ENCODE data around the gene CD163L1.

CD163L1 gene

GRCh38 chr12:7444076-7444475 is at the start of gene CD163L1:
TSS of gene CD163L1 (minus strand) at chr12:7444153. CDS start at chr12:7444127, 26 bp downstream.
- Histone ChIP-seq H3K4me3 (ENCODE audit: low read depth, low read length) (no peak within 1 kb of the TSS), H3K9me3 (ENCODE audit: control insufficient read depth, low read length) (no peaks in the 10 kb centered on the region), H3K4me1 (no peaks in the 10 kb centered on the region), H3K79me2 (no peaks in the 10 kb centered on the region), H3K9ac (no peak within 1 kb of the TSS), H3K27ac (no peak within 1 kb of the TSS), H3K4me2 (ENCODE audit: low read length) (no peak within 1 kb of the TSS), H3K36me3 (ENCODE audit: control insufficient read depth, insufficient read depth, low read length) (no peaks in the 10 kb centered on the region), H3K27me3 (ENCODE audit: control insufficient read depth, insufficient read depth, low read length) (no peaks in the 10 kb centered on the region), H2AFZ (no peak within 1 kb of the TSS)
- no peak for TF ChIP-seq CTCF (IDR thresholded peaks at IDR 0.05)

GRCh38 chr12:7493006-7493405 is 49.1 kb upstream of the CD163L1 start:
- Histone ChIP-seq H3K9me3 (ENCODE audit: control insufficient read depth, low read length) (no peaks in the 10 kb centered on the region), H3K27me3 (ENCODE audit: control insufficient read depth, insufficient read depth, low read length) (no peaks in the 10 kb centered on the region), H3K27ac (no peak overlapping the region), H2AFZ (no peak overlapping the region), H3K79me2 (no peaks in the 10 kb centered on the region), H3K9ac (no peak overlapping the region), H3K4me1 (no peaks in the 10 kb centered on the region), H3K4me3 (ENCODE audit: low read depth, low read length) (no peak overlapping the region), H3K4me2 (ENCODE audit: low read length) (no peak overlapping the region), H3K36me3 (ENCODE audit: control insufficient read depth, insufficient read depth, low read length) (no peaks in the 10 kb centered on the region)
- no peak for TF ChIP-seq CTCF (IDR thresholded peaks at IDR 0.05)

- no peaks in the 10 kb centered on the region for H3K36me3 ChIP-seq (ENCODE audit: control insufficient read depth, insufficient read depth, low read length)
- H3K4me2 ChIP-seq (ENCODE audit: low read length): no peak overlapping the region
- H3K4me3 ChIP-seq (ENCODE audit: low read depth, low read length): no peak overlapping the region
- TF ChIP-seq CTCF (IDR thresholded peaks at IDR 0.05): no peak
- no peaks in the 10 kb centered on the region for H3K27me3 ChIP-seq (ENCODE audit: control insufficient read depth, insufficient read depth, low read length)
- H3K9ac ChIP-seq: no peak overlapping the region
- H2AFZ ChIP-seq: no peak overlapping the region
- H3K4me1 ChIP-seq: no peaks in the 10 kb centered on the region
- no peaks in the 10 kb centered on the region for H3K9me3 ChIP-seq (ENCODE audit: control insufficient read depth, low read length)
- no peak overlapping the region for H3K27ac ChIP-seq
- H3K79me2 ChIP-seq: no peaks in the 10 kb centered on the region
Measured at GRCh38 chr12:7486512-7486911, 42.6 kb upstream of the CD163L1 start.

- H3K27ac ChIP-seq: no peak overlapping the region
- no peak for TF ChIP-seq CTCF (IDR thresholded peaks at IDR 0.05)
- no peaks in the 10 kb centered on the region for H3K27me3 ChIP-seq (ENCODE audit: control insufficient read depth, insufficient read depth, low read length)
- H3K36me3 ChIP-seq (ENCODE audit: control insufficient read depth, insufficient read depth, low read length): no peaks in the 10 kb centered on the region
- H3K4me3 ChIP-seq (ENCODE audit: low read depth, low read length): no peak overlapping the region
- no peaks in the 10 kb centered on the region for H3K4me1 ChIP-seq
- H3K9me3 ChIP-seq (ENCODE audit: control insufficient read depth, low read length): no peaks in the 10 kb centered on the region
- no peaks in the 10 kb centered on the region for H3K79me2 ChIP-seq
- H2AFZ ChIP-seq: no peak overlapping the region
- no peak overlapping the region for H3K4me2 ChIP-seq (ENCODE audit: low read length)
- H3K9ac ChIP-seq: no peak overlapping the region
Measured at GRCh38 chr12:7485095-7485494, 41.1 kb upstream of the CD163L1 start.

- no peaks in the 10 kb centered on the region for H3K4me1 ChIP-seq
- H3K36me3 ChIP-seq (ENCODE audit: control insufficient read depth, insufficient read depth, low read length): no peaks in the 10 kb centered on the region
- H3K4me2 ChIP-seq (ENCODE audit: low read length): no peak overlapping the region
Measured at GRCh38 chr12:7483343-7483742, 39.4 kb upstream of the CD163L1 start.

More at GRCh38 chr12:7483343-7483742, 39.4 kb upstream of the CD163L1 start:
- Histone ChIP-seq H3K4me3 (ENCODE audit: low read depth, low read length) (no peak overlapping the region), H3K79me2 (no peaks in the 10 kb centered on the region), H3K27me3 (ENCODE audit: control insufficient read depth, insufficient read depth, low read length) (no peaks in the 10 kb centered on the region), H3K27ac (no peak overlapping the region), H2AFZ (no peak overlapping the region), H3K9me3 (ENCODE audit: control insufficient read depth, low read length) (no peaks in the 10 kb centered on the region), H3K9ac (no peak overlapping the region)
- no peak for TF ChIP-seq CTCF (IDR thresholded peaks at IDR 0.05)

Measured in parathyroid adenoma (tissue), 2 donors.